HEK293 (cell line): ENCODE results near the gene PFN4.

Experiments
- CTCF ChIA-PET: fragments of 350-600 bp; formaldehyde crosslinking; extraction: SDS; loops from one replicate; lab custom pipeline; 2021; ENCODE audit warnings: antibody characterized with exemption; lab: Yijun Ruan, JAX
- POLR2A ChIA-PET: fragments of 300-600 bp; formaldehyde crosslinking; extraction: SDS; loops from one replicate; lab custom pipeline; 2020; ENCODE audit warnings: antibody characterized with exemption, inconsistent platforms; lab: Yijun Ruan, JAX
- H3K27ac ChIP-seq: fragments of 200-500 bp; sonication (Bioruptor generic); 2 replicates; pipeline ENCODE4 v1.5.1; 2014; ENCODE audit warnings: low read depth, low read length, control low read depth, inconsistent platforms; ENCODE audit errors: extremely low read depth
- H3K36me3 ChIP-seq, 2 experiments: fragments of 200-500 bp in 1 of 2; sonication (Bioruptor generic) in 1 of 2; 1 replicate in 1 of 2; 2 replicates in 1 of 2; pipeline ENCODE4 v1.5.1; 2014 to 2017; ENCODE audit warnings: inconsistent platforms in 2 of 2, low read length in 2 of 2; ENCODE audit not compliant: control insufficient read depth in 2 of 2, insufficient read depth in 1 of 2
- H3K4me1 ChIP-seq: fragments of 200-500 bp; sonication (Bioruptor generic); 2 replicates; pipeline ENCODE4 v1.5.1; 2014; ENCODE audit warnings: mild to moderate bottlenecking, low read length, inconsistent platforms; ENCODE audit not compliant: control insufficient read depth, insufficient read depth
- H3K4me3 ChIP-seq: 2 replicates; pipeline ENCODE4 v1.5.1; 2011; ENCODE audit warnings: low read depth, mild to moderate bottlenecking, control low read depth, low read length, moderate library complexity
- H3K9me3 ChIP-seq: fragments of 200-500 bp; sonication (Bioruptor generic); 2 replicates; pipeline ENCODE4 v1.5.1; 2014; ENCODE audit warnings: low read depth, low read length, inconsistent platforms; ENCODE audit not compliant: control insufficient read depth, insufficient read depth
- EGR2 ChIP-seq: fragments of 450-650 bp; formaldehyde crosslinking; IDR thresholded peaks from 2 replicates; pipeline ENCODE4 v1.5.1; 2016; ENCODE audit warnings: low read depth, missing biosample characterization, missing genetic modification characterization
- PRDM10 ChIP-seq: fragments of 450-650 bp; formaldehyde crosslinking; IDR thresholded peaks from 2 replicates; pipeline ENCODE4 v1.5.1; 2016; ENCODE audit warnings: missing biosample characterization, missing genetic modification characterization
- PRDM6 ChIP-seq: fragments of 450-650 bp; formaldehyde crosslinking; IDR thresholded peaks from 2 replicates; pipeline ENCODE4 v1.5.1; 2017; ENCODE audit warnings: missing biosample characterization, missing genetic modification characterization
- TSHZ1 ChIP-seq: fragments of 450-650 bp; formaldehyde crosslinking; IDR thresholded peaks from 2 replicates; pipeline ENCODE4 v1.5.1; 2016; ENCODE audit warnings: missing biosample characterization, missing genetic modification characterization, borderline replicate concordance
- ZBTB11 ChIP-seq: fragments of 450-650 bp; formaldehyde crosslinking; conservative IDR thresholded peaks from 2 replicates; pipeline ENCODE4 v1.5.1; 2016; ENCODE audit warnings: low read depth, missing biosample characterization, missing genetic modification characterization
- ZBTB20 ChIP-seq: fragments of 450-650 bp; formaldehyde crosslinking; IDR thresholded peaks from 2 replicates; pipeline ENCODE4 v1.5.1; 2016; ENCODE audit warnings: missing biosample characterization, missing genetic modification characterization
- ZNF169 ChIP-seq: fragments of 450-650 bp; formaldehyde crosslinking; IDR thresholded peaks from 2 replicates; pipeline ENCODE4 v1.5.1; 2016; ENCODE audit warnings: missing biosample characterization, missing genetic modification characterization
- ZNF341 ChIP-seq: fragments of 450-650 bp; formaldehyde crosslinking; IDR thresholded peaks from 2 replicates; pipeline ENCODE4; 2016; ENCODE audit warnings: low read depth, missing biosample characterization, missing genetic modification characterization
- ZNF501 ChIP-seq: fragments of 450-650 bp; formaldehyde crosslinking; IDR thresholded peaks from 2 replicates; pipeline ENCODE4 v1.5.1; 2016; ENCODE audit warnings: missing biosample characterization, missing genetic modification characterization
- ZNF580 ChIP-seq: fragments of 450-650 bp; formaldehyde crosslinking; IDR thresholded peaks from 2 replicates; pipeline ENCODE4 v1.5.1; 2016; ENCODE audit warnings: missing biosample characterization, missing genetic modification characterization
- ZNF585B ChIP-seq: fragments of 450-650 bp; formaldehyde crosslinking; IDR thresholded peaks from 2 replicates; pipeline ENCODE4 v1.5.1; 2016; ENCODE audit warnings: missing biosample characterization, missing genetic modification characterization
- ZNF623 ChIP-seq: fragments of 450-650 bp; formaldehyde crosslinking; IDR thresholded peaks from 2 replicates; pipeline ENCODE4 v1.5.1; 2016; ENCODE audit warnings: missing biosample characterization, missing genetic modification characterization
- ZNF704 ChIP-seq: fragments of 450-650 bp; formaldehyde crosslinking; IDR thresholded peaks from 2 replicates; pipeline ENCODE4 v1.5.1; 2016; ENCODE audit warnings: missing biosample characterization, missing genetic modification characterization

The PFN4 gene

GRCh38 chr2:24123195-24123921, at the start of gene PFN4, which contains the start of gene FAM228B (continued):
- TF ChIP-seq ZBTB11 (tag by site-specific recombination) (peak; percentile 31; the same call in 1 of the 2 replicates), ZNF501 (peak; percentile 78; the same call in 1 of the 2 replicates), ZBTB20 (tag by site-specific recombination) (peak; percentile 66; the same call in 1 of the 2 replicates), ZNF580 (tag by site-specific recombination) (no peak), ZNF169 (no peak), EGR2 (peak; percentile 38), ZNF623 (tag by site-specific recombination) (no peak), ZNF704 (no peak), ZNF585B (tag by site-specific recombination) (no peak), ZNF341 (tag by site-specific recombination) (peak; percentile 40; the same call in 1 of the 2 replicates)

- Histone ChIP-seq H3K36me3 (no peaks in the 10 kb centered on the region), H3K27ac (no peak overlapping the region), H3K4me3 (no peak overlapping the region), H3K4me1 (no peaks in the 10 kb centered on the region), H3K9me3 (no peaks in the 10 kb centered on the region)
- ChIA-PET POLR2A (no interaction called here), CTCF (no interaction called here)
- TF ChIP-seq TSHZ1 (no peak), PRDM10 (tag by site-specific recombination) (no peak), ZNF585B (tag by site-specific recombination) (no peak), PRDM6 (tag by site-specific recombination) (no peak)
Observed at GRCh38 chr2:24169023-24169422, 45.9 kb upstream of the PFN4 start.
